Body of pancreas (tissue), 4 donors: Measurements from ENCODE around the gene MUS81.

Experiments
- CTCF ChIP-seq, 7 experiments: fragments of 450-650 bp in 4 of 7; fragments of 200-600 bp in 3 of 7; sonication (generic) in 3 of 7; IDR thresholded peaks; one replicate each; pipeline ENCODE4 v1.5.1; 2016 to 2019; ENCODE audit warnings: antibody characterized with exemption in 7 of 7
- POLR2A ChIP-seq, 3 donors: fragments of 450-650 bp; IDR thresholded peaks; one replicate each; pipeline ENCODE4 v1.6.1; 2016; ENCODE audit warnings: antibody characterized with exemption in 3 of 3, mild to moderate bottlenecking in 2 of 3

GRCh38 chr11:65883786-65884715 is 23.8 kb downstream of the MUS81 start:
- no peak for TF ChIP-seq POLR2A (IDR thresholded peaks at IDR 0.05)
- no peak for TF ChIP-seq CTCF (IDR thresholded peaks at IDR 0.05)
